AG09309 (cell line): ENCODE results near the gene BTN3A1.
"Not testable (repeated sequence)": the region's sequence is repeated elsewhere in the genome, so short reads cannot be mapped to it uniquely, and the experiment has no call there.

Experiments
- DNase-seq: peaks from one replicate; pipeline ENCODE4 v3.0.0-alpha.2; 2010; ENCODE audit warnings: low read depth
- H3K4me3 ChIP-seq: 2 replicates; pipeline ENCODE4 v1.5.1; 2011; ENCODE audit warnings: mild to moderate bottlenecking, low read depth, low read length, moderate library complexity; ENCODE audit not compliant: control insufficient read depth
- CTCF ChIP-seq: IDR thresholded peaks from 2 replicates; pipeline ENCODE4 v1.5.1; 2011; ENCODE audit warnings: mild to moderate bottlenecking, low read depth, low read length, inconsistent platforms; ENCODE audit not compliant: insufficient read depth, control insufficient read depth; ENCODE audit errors: missing control alignments

BTN3A1 gene

GRCh38 chr6:26431258-26432172 is 29.4 kb downstream of the BTN3A1 start:
- no peak for TF ChIP-seq CTCF
- no peak for DNase-seq
- H3K4me3 ChIP-seq, result no peak overlapping the region

- TF ChIP-seq CTCF, result no peak
- no peak overlapping the region for H3K4me3 ChIP-seq
- no peak for DNase-seq
Observed at GRCh38 chr6:26432627-26433201, 30.6 kb downstream of the BTN3A1 start.

- not testable (repeated sequence) for H3K4me3 ChIP-seq, DNase-seq
Observed at GRCh38 chr6:26433680-26434079, 31.6 kb downstream of the BTN3A1 start.

GRCh38 chr6:26436018-26436417 is 33.9 kb downstream of the BTN3A1 start:
- H3K4me3 ChIP-seq, result no peak overlapping the region
- no peak for DNase-seq
- TF ChIP-seq CTCF, result no peak

- no peak overlapping the region for H3K4me3 ChIP-seq
- DNase-seq, result no peak
- TF ChIP-seq CTCF, result no peak
Observed at GRCh38 chr6:26437550-26437949, 35.5 kb downstream of the BTN3A1 start.

GRCh38 chr6:26438000-26438399 is 35.9 kb downstream of the BTN3A1 start:
- DNase-seq, result no peak
- TF ChIP-seq CTCF, result no peak
- H3K4me3 ChIP-seq, result no peak overlapping the region
